NCI-H748 treated with DMSO at 0.1 percent for 48 hours (cell line): ENCODE measurements around the gene SEC24C.

Experiments used
- DNase-seq: peaks from one replicate; lab custom pipeline; 2025; lab: John Stamatoyannopoulos, UW

The SEC24C gene

GRCh38 chr10:73814276-73814895 is 70.2 kb downstream of the SEC24C start:
- no peak for DNase-seq

DNA sequence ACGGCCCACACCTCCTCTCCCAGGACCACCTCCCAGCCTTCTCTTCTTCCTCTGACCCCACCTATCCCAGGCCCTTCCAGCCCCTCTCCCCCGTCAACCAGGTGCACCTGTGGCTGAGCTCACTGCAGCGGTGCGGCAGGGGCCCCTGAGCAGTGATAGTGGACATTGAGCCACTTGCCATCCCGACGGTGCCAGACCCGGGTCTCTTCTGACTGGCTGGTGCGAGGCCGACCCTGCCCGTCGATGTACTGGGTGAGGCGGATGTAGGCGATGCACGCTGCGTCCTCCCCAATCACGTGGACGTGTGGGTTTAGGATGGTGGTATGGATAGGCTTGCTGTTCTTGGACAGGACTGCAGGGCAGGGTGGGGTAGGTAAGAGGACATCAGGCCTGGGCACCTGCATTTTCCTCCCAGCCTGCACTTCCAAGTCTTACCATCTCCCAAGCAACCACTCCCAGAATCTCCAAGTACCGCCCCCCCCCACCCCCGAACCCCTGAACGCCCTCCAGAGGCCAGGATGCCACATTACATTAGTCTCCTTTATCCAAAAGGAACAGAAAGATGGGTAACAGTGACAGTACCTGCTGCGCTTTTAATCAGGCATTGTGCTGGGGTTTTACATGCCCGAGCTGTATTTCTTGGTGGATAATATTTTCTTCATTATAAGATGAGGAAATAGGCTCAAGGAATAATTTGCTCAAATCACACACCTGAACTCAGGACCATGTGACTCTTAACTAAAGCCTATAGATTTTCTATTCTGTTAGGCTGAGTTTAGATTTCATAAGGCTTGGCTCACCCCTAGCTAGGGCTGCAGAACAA is 70.9 kb downstream of the SEC24C start:
- DNase-seq, result no peak

DNA sequence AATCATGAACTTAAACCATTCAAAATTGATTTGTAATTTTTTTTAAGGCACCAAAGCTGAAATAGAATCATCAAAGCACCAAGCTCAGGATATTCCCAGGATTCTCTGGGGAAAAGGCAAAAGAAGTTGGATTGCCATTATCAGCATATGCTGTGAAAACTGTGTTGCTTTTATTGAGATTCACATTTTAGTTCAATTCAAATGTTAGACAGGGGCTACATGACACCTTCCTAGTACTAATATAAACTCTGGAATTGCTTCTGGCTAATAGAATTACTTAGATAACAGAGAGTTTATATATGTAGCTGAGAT is 71.5 kb downstream of the SEC24C start:
- DNase-seq, result no peak

DNA sequence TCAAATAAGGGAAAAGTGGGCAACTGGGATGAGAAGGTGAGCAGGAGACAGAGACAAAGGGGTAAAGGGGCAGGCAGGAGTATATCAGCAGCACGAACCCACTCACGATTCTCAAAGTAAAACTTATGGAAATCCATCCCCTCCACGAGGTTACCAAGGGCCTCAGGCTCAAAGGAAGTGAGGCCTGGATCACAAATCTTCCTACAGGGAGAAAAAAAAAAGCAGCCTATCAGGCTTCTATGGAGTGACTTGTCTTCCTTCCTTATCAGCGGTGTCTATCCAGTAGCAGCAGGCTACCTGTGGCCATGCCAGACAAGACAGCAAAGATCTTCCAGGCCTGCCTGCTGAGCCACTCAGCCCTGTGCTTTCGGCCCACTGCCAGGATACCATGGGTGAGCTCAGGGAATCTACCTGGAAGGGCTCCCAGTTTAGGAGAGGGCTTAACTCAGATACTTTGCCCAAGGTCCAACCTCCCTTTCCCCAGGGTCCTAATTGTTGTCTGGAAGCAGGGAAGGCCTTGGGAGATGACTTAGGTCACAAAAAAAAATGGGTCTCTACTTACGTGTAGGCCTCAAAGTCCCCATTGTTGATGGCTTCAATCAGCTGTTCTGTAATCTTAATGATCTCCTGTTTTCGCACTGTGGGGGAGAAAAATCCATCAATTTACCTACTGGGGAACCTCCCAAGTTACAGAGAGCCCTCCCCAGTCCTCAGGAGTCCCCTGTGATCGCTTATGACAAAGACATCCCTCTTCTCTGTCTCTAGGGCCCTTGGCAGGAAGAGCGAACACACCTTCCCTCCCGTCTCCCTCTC is 73.0 kb downstream of the SEC24C start:
- DNase-seq, result no peak

DNA sequence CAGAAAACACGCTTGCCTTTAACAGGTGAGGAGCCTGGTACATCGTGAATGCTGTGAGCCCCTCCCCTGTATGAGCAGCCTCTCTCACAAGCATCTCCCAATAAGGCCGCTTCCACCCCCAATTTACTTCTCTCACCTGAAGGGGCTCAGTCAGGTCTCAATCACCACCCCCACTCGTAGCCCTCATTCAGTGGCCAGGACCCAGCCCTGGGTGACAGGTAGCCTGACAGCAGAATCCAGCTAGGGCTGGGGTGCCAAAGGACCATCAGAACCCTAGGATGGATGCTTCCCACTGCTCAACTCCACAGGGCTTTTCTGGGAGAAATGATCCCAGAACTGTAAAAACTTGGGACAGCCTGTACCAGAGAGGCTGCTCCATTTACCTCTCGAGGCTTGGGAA is 73.7 kb downstream of the SEC24C start:
- no peak for DNase-seq

- DNase-seq, result no peak
These were observed 74.2 kb downstream of the SEC24C start for GRCh38 chr10:73818402-73818801.

- DNase-seq, result no peak
These were observed 74.9 kb downstream of the SEC24C start for GRCh38 chr10:73819081-73819480.

DNA sequence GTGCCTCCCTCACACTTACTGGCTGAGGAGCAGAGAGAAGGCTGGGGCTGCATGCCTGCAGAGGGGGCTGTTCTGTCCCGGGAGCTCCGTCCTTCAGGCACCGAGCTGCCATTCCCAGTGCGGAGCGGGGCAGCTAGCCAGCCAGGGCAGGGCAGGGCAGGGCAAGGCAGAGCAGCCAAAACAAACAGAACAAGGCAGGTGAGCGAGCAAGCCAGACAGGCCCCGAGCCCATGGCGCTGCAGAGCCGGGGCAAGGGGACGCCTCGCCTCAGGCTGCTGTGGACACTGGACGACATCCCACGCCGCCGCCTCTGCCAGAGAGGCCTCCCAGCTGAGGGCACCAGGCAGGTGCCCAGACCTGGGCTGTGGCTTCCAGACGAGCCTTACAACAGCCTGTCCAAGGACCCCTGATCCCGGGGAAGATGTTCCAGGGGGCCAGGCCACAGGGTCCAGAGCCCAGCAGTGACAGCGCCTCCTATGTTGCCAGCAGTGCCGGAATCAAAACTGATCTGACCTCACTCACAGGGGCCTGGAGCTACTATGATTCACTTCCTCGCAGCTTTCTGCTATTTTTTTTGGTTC is 75.4 kb downstream of the SEC24C start:
- DNase-seq, result no peak
